Heart left ventricle (tissue), 16 donors: Measurements from ENCODE around the gene TPRX1. TPM values are rescaled to one million over a fixed set of nuclear protein-coding genes. Genes with fewer than 3 reads are reported as not detected.

ENCODE experiments used
- ATAC-seq, 4 donors: fragments of 200-7000 bp; cut with Tn5 transposase; one replicate each; pipeline ENCODE4 v1.9.1; 2020 to 2022; ENCODE audit warnings: moderate library complexity in 4 of 4, mild to moderate bottlenecking in 3 of 4, moderate number of reproducible peaks in 1 of 4
- DNase-seq, 5 donors: peaks; one replicate each; pipeline ENCODE4 v3.0.0-alpha.2; 2020
- H3K27ac ChIP-seq, 12 donors: fragments of 200-600 bp; sonication (generic) in 4 of 12; one replicate each; pipeline versions ENCODE4 v1.5.0 to v1.8.0; 2016 to 2022; ENCODE audit warnings: mild to moderate bottlenecking in 2 of 12
- H3K27me3 ChIP-seq, 9 donors: fragments of 200-600 bp; sonication (generic) in 2 of 9; one replicate each; pipeline versions ENCODE4 v1.5.1 to v1.8.0; 2016 to 2022; ENCODE audit warnings: mild to moderate bottlenecking in 3 of 9
- H3K36me3 ChIP-seq, 9 donors: fragments of 200-600 bp; sonication (generic) in 2 of 9; one replicate each; pipeline versions ENCODE4 v1.5.0 to v1.8.0; 2018 to 2022; ENCODE audit warnings: mild to moderate bottlenecking in 2 of 9
- H3K4me1 ChIP-seq, 12 donors: fragments of 200-600 bp; sonication (generic) in 4 of 12; one replicate each; pipeline versions ENCODE4 v1.5.0 to v1.8.0; 2016 to 2022; ENCODE audit warnings: mild to moderate bottlenecking in 3 of 12
- H3K4me3 ChIP-seq, 12 donors: fragments of 200-600 bp; sonication (generic) in 4 of 12; one replicate each; pipeline versions ENCODE4 v1.5.0 to v1.8.0; 2017 to 2022; ENCODE audit warnings: mild to moderate bottlenecking in 9 of 12, moderate library complexity in 4 of 12
- H3K9me3 ChIP-seq, 12 donors: fragments of 200-600 bp; sonication (generic) in 4 of 12; one replicate each; pipeline versions ENCODE4 v1.5.0 to v1.8.0; 2016 to 2022; ENCODE audit warnings: mild to moderate bottlenecking in 1 of 12
- POLR2A ChIP-seq, 2 donors: fragments of 450-650 bp; IDR thresholded peaks; one replicate each; pipeline ENCODE4 v1.6.1; 2017; ENCODE audit warnings: antibody characterized with exemption in 2 of 2, mild to moderate bottlenecking in 2 of 2, moderate library complexity in 2 of 2
- WGBS, 4 donors: extraction: QIAGEN DNeasy Blood & Tissue Kit in 2 of 4; methylation state at CpG; one replicate each; pipeline versions ENCODE4 v1.1.5 to v1.1.7; 2013 to 2018; 5-methylcytosine and 5-hydroxymethylcytosine counted together
- intact Hi-C, 10 donors: fragments of 100-400 bp; cut with DNase I; formaldehyde crosslinking; loops; one replicate each; pipeline versions ENCODE4 v1.11.1 to v1.14.2; 2022
- polyA plus RNA-seq, 2 donors: library from polyadenylated mRNA; stranded (reverse); fragments of 200-250 nt; gene quantifications; one replicate each; pipeline ENCODE4 v1.2.3, GENCODE V29; 2013
- total RNA-seq, 9 donors: library from RNA; depleted of rRNA in 2 of 9; stranded (reverse); fragments of >200 nt in 2 of 9; fragmentation: NEBNext Ultra II Directional in 3 of 9; extraction: Animal tissue kit (Norgen Biotek cat#: 25700) in 3 of 9; gene quantifications; one replicate each; pipeline versions ENCODE4 v1.1.0 to v1.2.4, GENCODE V29; 2016 to 2023
- TF ChIP-seq, protein P1 (sequence below), 12 donors: fragments of 200-600 bp; sonication (generic) in 4 of 12; IDR thresholded peaks; one replicate each; pipeline versions ENCODE4 v1.5.0 to v1.8.0; 2018 to 2022; ENCODE audit warnings: antibody characterized with exemption in 12 of 12, mild to moderate bottlenecking in 5 of 12
- donor health status: ischemic (EF 13 %, LVEDD 7.1; RV severe dilation, severe dysfunction).
- donor health status: healthy with polysubstance abuse.
- donor health status: DM: no; HTN: yes; CAD: no.
- donor health status: DM: no; HTN: no; CAD: no.
- donor health status: ischemic (EF 25% LVEDD 6.9; RV normal size, moderate dysfunction).
- donor health status: ischemic (EF 25% LVEDD 5.7; RV mildly dilated, moderate dysfunction).
- donor health status: healthy.
- donor health status: DM: yes; HTN: yes; CAD: no.
- donor health status: ischemic (EF 35%, LVEDD 5.7; RV mildly dilated, moderate dysfunction).
- donor health status: nonischemic (EF 11% LVEDD 7.7; RV severe dilation, severe dysfunction).
- donor health status: DM: yes; HTN: yes; CAD: no.
- donor health status: PGD.
- donor health status: ischemic (EF 29% LVEDD 5.4; RV normal size, mild dysfunction).
- donor health status: nonischemic (EF 23%, LVEDD 6.1; RV moderate dilation, normal function).

The TPRX1 gene
- total and polyA plus RNA-seq, 11 donors, result not detected

DNA sequence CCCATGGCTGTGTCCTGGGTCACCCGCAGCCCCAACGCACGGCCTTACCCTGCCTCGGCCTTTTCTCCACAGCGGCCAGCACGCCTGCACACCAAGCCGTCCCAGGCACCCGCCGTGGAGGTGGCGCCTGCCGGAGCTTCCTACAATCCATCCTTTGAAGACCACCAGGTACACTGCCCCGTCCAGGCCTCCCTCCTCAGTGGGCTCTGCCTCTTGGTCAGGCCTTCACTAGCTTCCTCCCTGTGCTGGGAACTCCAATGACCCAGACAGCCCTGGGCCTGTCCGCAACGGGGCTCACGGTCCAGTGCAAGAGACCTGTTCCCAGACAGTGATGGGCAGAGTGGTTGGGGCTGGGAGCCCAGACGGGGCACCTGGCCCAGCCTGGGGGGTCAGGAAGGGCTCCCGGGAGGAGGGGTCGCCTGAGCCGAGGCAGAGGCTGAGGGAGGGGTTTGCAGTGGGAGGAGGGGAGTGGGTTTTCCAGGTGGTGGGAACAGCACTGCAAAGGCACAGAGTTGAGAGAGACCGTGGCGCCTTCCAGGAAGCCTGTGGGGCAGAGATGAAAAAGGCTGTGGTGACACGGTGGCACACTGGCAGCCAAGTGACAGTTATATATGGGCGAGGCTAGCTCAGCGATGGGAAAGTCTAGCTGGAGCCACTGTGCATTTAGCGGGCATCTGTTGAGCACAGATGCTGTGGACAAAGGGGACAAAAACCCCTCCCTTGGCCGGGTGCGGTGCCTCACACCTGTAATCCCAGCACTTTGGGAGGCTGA, 51.7 kb downstream of the TPRX1 start:
- intact Hi-C loops, result no loop called here
- no peak for DNase-seq
- H3K4me1 ChIP-seq, result peaks cover 0 to 3% (median 0%) of the 10 kb centered on the region in 12 donors
- no peaks in the 10 kb centered on the region for H3K27me3 ChIP-seq
- no peak overlapping the region for H3K27ac ChIP-seq
- ATAC-seq, result no peak
- peaks cover 0 to 100% (median 100%) of the 10 kb centered on the region in 9 donors for H3K36me3 ChIP-seq
- no peak overlapping the region for H3K4me3 ChIP-seq
- TF ChIP-seq, protein P1, sequence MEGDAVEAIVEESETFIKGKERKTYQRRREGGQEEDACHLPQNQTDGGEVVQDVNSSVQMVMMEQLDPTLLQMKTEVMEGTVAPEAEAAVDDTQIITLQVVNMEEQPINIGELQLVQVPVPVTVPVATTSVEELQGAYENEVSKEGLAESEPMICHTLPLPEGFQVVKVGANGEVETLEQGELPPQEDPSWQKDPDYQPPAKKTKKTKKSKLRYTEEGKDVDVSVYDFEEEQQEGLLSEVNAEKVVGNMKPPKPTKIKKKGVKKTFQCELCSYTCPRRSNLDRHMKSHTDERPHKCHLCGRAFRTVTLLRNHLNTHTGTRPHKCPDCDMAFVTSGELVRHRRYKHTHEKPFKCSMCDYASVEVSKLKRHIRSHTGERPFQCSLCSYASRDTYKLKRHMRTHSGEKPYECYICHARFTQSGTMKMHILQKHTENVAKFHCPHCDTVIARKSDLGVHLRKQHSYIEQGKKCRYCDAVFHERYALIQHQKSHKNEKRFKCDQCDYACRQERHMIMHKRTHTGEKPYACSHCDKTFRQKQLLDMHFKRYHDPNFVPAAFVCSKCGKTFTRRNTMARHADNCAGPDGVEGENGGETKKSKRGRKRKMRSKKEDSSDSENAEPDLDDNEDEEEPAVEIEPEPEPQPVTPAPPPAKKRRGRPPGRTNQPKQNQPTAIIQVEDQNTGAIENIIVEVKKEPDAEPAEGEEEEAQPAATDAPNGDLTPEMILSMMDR (IDR thresholded peaks at IDR 0.05), result no peak
- TF ChIP-seq POLR2A (IDR thresholded peaks at IDR 0.05), result no peak
- no peaks in the 10 kb centered on the region for H3K9me3 ChIP-seq
- 89 to 94% (median 92%) methylated on average over 24 to 27 of the region's 27 CpGs for WGBS, 4 donors

Other genes with a start within 250 kb of the TPRX1 start
- gene ZNF541, start 231.4 kb downstream of the TPRX1 start, total RNA-seq, result 1 to 10 TPM in 6 of 9 donors, under 1 TPM in 3; 0.63 to 3.8 (median 1.1) TPM
- 1 to 10 TPM in 1 of 2 donors, under 1 TPM in 1; 0.15 to 1.1 TPM for gene ZNF541, start 231.4 kb downstream of the TPRX1 start, polyA plus RNA-seq
- gene BICRA, start 195.4 kb downstream of the TPRX1 start, total RNA-seq, result 10 to 100 TPM in 3 of 9 donors, 1 to 10 TPM in 6; 5.3 to 14.5 (median 8.7) TPM
- 1 to 10 TPM; 7.2 to 7.6 TPM for gene BICRA, start 195.4 kb downstream of the TPRX1 start, polyA plus RNA-seq
- gene EHD2, start 91.1 kb downstream of the TPRX1 start, total RNA-seq, result 100 to 1,000 TPM in 1 of 9 donors, 10 to 100 TPM in 8; 39.9 to 133 (median 45.1) TPM
- gene EHD2, start 91.1 kb downstream of the TPRX1 start, polyA plus RNA-seq, result 10 to 100 TPM; 30.6 to 52.7 TPM
- gene NOP53, start 59.0 kb downstream of the TPRX1 start, total RNA-seq, result 100 to 1,000 TPM; 132 to 206 (median 171) TPM
- 100 to 1,000 TPM; 242 to 259 TPM for gene NOP53, start 59.0 kb downstream of the TPRX1 start, polyA plus RNA-seq
- gene SELENOW, start 25.8 kb downstream of the TPRX1 start, total RNA-seq, result 1,000 to 10,000 TPM in 5 of 9 donors, 100 to 1,000 TPM in 4; 790 to 2,748 (median 1,081) TPM
- gene SELENOW, start 25.8 kb downstream of the TPRX1 start, polyA plus RNA-seq, result 1,000 to 10,000 TPM in 1 of 2 donors, 100 to 1,000 TPM in 1; 647 to 2,041 TPM
- not detected for gene CRX, start 17.4 kb upstream of the TPRX1 start, total RNA-seq
- gene CRX, start 17.4 kb upstream of the TPRX1 start, polyA plus RNA-seq, result not detected
- gene TPRX2, start 54.7 kb upstream of the TPRX1 start, total RNA-seq, result not detected
- gene TPRX2, start 54.7 kb upstream of the TPRX1 start, polyA plus RNA-seq, result not detected
- gene SULT2A1, start 81.8 kb upstream of the TPRX1 start, total RNA-seq, result not detected
- not detected for gene SULT2A1, start 81.8 kb upstream of the TPRX1 start, polyA plus RNA-seq
- not detected for gene BSPH1, start 187.6 kb upstream of the TPRX1 start, total RNA-seq
- gene BSPH1, start 187.6 kb upstream of the TPRX1 start, polyA plus RNA-seq, result not detected
- not detected for gene ELSPBP1, start 190.1 kb upstream of the TPRX1 start, total RNA-seq
- gene ELSPBP1, start 190.1 kb upstream of the TPRX1 start, polyA plus RNA-seq, result not detected
- not detected for gene CABP5, start 239.5 kb upstream of the TPRX1 start, total RNA-seq
- gene CABP5, start 239.5 kb upstream of the TPRX1 start, polyA plus RNA-seq, result not detected